Mammary epithelial cell (primary cell): ENCODE measurements around the gene PLXNA4.

Source experiments
- CTCF ChIP-seq, 2 donors: IDR thresholded peaks in 1 of 2; conservative IDR thresholded peaks in 1 of 2; 2 replicates each; pipeline ENCODE4 v1.5.1; 2011 to 2012; ENCODE audit warnings: inconsistent platforms in 2 of 2, low read length in 2 of 2, mild to moderate bottlenecking in 2 of 2, control low read depth in 1 of 2, low read depth in 1 of 2; ENCODE audit not compliant: insufficient read depth in 1 of 2; ENCODE audit errors: extremely low read depth in 1 of 2
- EZH2 ChIP-seq: IDR thresholded peaks from 2 replicates; pipeline ENCODE4 v1.6.1; 2012; ENCODE audit warnings: low read length, inconsistent platforms, borderline replicate concordance

- TF ChIP-seq CTCF (conservative IDR thresholded peaks at IDR 0.05 in 1 of 2, IDR thresholded peaks at IDR 0.05 in 1 of 2; ENCODE audit: extremely low read depth in 1 of 2, insufficient read depth in 1 of 2, low read depth in 1 of 2, low read length in 2 of 2) (no peak), EZH2 (no peak)
Observed at GRCh38 chr7:132141109-132141508, 435.2 kb downstream of the PLXNA4 start.
